GM19035 (cell line): Measurements from ENCODE around the gene SHROOM3.

Experiments used
- ATAC-seq: cut with Tn5 transposase; IDR thresholded peaks from one replicate; pipeline ENCODE4 v1.9.1; 2021; ENCODE audit not compliant: unreplicated experiment

SHROOM3 gene

DNA sequence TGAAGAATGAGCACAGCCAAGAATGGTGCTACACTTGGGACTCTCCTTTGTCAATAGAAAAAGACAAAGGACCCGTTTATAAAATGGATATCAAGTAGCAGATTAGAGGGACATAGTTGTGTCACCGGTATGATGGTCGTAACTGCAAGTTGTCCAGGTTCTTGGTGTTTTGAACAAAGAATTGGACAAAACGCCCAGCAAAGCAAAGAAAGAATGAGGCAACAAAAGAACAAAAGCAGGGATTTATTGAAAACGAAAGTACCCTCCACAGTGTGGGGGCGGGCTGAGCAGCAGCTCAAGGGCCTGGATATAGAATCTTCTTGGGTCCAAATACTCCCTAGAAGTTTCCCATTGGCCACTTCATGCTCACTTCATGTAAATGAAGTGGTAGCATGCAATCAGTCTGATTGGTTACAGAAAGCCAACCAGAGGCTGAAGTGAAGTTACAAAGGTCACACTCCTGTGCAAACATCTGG, 54.7 kb downstream of the SHROOM3 start:
- no peak for ATAC-seq

GRCh38 chr4:76492055-76492454, 57.0 kb downstream of the SHROOM3 start:
- ATAC-seq, result no peak

DNA sequence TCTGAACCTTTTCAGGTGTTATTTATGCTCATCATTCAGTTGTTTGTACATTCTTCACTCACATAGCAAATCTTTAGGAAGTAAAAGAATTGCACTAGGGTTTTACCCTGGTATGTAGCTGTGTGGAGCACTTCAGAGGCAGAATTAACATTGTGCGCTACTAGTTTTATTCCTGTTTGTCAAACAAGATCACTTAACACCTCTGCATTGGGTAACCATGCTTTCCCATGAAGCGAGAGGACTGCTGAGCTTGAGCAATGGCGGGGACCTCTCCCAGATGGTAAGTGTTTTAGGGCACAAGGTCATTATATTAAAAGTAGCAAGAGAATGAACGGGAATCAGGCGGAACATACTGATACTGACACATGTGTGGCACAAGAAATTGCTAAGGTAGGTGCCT, 59.2 kb downstream of the SHROOM3 start:
- no peak for ATAC-seq

- ATAC-seq, result no peak
These were observed 60.0 kb downstream of the SHROOM3 start for GRCh38 chr4:76494871-76495590.

GRCh38 chr4:76498550-76498949, 63.5 kb downstream of the SHROOM3 start:
- ATAC-seq, result no peak

DNA sequence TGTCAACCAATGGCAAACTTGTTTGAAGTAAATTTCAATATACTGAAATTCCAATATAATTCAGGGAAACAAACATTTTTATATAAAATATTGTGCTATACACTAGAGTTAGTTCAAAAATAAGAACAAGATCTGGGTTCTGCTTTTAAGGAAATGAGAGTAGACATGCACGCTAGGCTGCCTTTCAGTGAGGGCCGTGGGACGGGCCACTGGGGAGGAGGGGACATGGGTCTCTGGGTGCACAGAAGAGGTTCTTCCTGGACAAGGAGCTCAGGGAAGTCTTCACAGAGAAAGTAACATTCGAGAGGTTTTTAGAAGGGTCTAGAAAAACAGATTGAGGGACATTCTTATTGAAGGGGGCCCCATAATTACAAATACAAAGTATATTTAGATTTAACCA, 64.4 kb downstream of the SHROOM3 start:
- ATAC-seq, result peak; percentile 61

DNA sequence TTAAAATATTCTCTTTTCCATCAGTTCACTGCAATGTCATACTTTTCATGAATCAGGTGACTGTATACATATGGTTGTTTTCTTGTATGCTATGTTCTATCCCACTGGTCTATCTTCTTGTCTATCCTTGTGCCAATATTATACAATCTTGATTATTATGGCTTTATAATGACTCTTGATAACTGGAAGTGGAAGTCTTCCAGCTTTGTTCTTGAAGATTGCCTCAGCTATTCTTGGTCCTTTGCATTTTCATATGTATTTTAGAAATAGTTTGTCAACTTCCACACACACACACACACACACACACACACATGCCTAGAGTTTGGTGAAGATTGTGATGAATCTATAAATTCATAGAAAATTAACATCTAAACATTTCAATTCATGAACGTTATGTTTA, 67.9 kb downstream of the SHROOM3 start:
- ATAC-seq, result no peak

DNA sequence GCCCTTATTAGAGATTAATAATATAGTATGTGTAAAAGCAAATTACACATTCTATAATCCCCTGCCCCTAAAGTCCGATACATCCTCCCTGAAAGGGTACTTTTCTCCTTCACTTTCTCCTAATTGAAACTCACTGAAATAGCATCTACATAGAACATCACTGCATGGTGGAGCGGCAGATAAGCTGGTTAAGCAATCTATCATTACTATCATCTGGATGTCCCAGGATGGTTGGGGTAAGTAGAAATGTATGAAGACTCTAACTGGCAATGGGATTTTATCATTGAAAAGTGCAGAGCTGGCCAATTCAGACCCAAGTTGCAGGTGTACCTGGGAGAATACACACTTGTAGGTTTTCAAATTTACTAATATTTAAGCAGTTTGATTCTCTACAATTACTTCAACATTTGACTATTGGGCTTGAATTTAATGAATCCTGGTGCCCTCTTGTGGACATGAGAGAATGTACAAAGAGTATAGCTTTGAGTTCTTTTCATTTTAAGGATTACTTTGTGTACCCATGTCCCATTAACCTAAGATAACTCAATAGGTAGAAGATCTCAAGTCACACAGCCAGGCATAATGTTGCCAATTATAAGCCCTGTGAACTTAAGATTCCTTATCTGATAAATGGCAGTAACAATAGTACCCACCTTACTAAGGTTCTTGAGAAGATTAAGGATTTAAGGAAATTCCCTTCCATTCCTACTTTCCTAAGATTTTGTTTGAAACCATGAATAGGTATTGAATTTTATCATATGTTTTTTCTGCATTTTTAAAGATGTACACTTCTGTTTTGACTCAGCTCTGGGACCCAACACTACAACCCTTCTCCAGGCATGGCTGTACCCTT, 69.8 kb downstream of the SHROOM3 start:
- ATAC-seq, result no peak

DNA sequence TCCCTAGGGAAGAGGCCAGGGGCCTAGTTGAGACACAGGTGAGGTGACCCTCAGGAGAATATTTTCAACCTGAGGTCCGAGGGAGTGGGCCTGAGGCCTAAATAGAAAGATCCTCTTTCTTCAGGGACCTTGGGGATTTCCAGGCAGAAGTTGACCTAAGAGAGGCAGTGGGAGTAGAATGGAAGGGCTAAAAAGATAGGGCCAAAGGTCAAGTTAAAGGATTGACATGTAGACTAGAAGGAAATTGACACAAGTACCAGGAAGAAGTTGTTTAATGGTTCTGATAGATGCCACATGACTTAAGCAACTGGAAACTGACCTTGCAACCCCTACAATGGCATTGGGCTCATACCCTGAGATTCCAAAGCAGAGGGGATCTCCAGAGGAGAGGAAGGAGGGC, 76.9 kb downstream of the SHROOM3 start:
- ATAC-seq, result no peak

DNA sequence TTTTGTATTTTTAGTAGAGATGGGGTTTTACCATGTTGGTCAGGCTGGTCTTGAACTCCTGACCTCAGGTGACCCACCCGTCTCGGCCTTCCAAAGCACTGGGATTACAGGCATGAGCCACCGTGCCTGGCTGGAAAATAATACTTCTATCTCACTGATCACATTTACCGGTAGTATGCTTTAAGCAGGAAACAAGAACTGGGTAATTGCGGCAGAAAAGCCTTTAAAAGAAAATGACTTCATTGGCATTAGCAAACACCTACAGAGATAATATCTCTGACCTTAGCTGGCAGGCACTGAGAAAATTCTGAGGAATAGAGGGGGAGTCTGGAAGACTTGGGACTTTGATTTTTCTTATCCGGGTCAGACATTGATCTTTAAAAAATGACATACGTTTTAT, 78.5 kb downstream of the SHROOM3 start:
- no peak for ATAC-seq

DNA sequence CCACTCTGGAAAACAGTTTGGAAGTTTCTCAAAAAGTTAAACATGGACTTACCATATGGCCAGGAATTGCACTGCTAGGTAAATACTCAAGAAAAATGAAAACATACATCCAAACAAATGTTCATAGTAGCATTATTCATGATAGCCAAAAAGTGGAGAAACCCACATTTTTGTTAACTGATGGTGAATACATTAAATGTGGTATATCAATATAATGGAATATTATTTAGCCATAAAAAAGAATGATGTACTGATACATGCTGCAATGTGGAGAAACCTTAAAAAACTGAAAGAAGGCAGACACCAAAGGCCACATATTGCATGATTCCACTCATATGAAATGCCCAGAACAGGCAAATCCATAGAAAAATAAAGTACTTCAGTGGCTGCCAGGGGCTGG, 79.1 kb downstream of the SHROOM3 start:
- no peak for ATAC-seq

DNA sequence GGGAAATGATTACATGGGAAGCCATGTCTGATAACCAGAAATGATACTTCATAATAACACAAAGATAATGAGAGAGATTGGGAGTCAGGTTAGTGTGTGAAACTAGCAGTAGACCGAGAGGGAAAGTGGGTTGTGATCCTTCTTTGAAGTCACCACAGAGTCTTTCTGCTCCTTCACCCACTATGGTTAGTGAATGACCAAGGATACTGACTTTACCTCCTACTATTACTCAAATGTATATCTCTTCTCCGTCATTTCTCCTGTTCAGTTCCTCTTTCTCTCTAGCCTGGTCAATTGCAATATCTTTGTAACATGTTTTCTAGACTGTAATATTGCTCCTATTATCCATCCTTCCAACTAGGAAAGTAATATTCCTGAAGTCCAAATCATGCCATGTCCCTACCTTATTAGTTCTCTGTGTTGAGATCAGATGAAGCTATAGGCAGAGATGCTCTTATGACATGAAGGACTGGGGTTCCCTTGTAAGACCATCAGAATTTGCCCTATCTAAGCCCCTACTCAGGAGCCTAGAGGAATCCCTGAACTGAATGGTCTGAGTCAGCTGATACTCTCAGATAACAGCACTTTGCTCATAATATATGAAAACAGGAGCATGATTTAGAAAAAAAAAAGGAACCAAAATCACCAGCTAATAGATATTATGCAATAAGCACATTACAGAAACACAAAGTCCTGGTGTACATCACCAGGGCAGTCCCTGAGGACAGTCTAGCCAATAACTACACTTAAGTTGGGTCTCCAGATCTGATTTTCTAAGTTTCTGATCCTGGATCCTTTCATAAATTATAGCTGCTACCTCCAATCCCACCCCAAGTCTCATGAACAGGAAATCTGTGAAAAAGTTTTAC, 81.2 kb downstream of the SHROOM3 start:
- peak; percentile 79 for ATAC-seq

GRCh38 chr4:76518241-76518640, 83.2 kb downstream of the SHROOM3 start:
- ATAC-seq, result no peak

DNA sequence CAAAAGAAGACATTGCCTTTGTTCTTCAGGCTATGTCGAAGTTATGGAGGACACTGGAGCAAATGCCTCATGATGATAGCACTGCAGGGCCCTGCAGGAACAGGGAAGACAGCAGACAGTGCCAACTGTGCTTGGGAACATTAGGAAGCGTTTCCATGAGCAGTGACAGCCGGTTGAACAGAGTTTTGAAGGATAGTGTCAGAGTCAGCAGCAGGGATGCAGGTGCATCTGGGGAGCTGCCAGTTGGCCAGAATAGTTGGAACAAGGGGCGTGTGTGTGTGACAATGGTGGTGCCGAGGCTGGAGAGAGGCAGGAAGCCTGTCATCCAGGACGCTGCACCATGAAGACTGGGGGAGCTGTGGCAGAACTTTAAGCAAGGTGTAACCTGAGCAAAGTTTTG, 88.6 kb downstream of the SHROOM3 start:
- ATAC-seq, result no peak

GRCh38 chr4:76525751-76526150, 90.7 kb downstream of the SHROOM3 start:
- no peak for ATAC-seq

DNA sequence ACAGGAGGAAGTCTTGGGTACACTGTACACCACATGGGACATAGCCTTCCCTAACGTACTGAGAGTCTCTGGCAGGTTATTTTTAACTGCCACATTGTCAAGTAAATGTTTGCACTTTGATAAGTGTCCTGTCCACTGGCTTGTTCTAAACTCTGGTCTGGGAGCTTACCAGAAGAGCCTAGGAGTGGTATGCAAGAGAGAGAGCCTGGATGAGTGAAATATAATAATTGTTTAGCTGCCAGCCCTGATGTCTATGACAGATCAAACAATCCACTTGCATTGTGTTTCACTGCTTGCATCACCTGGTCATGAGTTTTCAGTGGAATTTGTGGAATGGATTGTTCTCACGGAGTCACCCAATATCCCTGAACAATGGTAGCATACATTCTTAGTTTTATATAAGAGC, 91.6 kb downstream of the SHROOM3 start:
- ATAC-seq, result no peak

- ATAC-seq, result no peak
These were observed 92.6 kb downstream of the SHROOM3 start for GRCh38 chr4:76527666-76528065.

DNA sequence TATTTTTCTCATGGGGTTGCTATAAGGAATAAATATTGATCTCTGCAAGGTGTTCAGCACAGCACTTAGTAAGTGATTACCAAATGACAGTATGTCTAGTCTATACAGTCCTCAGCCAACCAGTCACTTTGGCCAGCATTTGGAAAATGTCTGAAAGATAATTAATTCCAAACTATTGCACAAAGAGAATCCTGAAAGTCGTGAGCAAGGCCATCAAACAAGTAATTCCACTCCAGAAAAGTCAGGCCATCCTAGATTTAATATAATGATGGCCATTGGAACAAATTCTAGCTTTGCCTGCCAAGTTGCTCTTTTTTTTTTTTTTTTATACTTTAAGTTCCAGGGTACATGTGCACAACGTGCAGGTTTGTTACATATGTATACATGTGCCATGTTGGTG, 96.6 kb downstream of the SHROOM3 start:
- no peak for ATAC-seq

- no peak for ATAC-seq
These were observed 97.8 kb downstream of the SHROOM3 start for GRCh38 chr4:76532805-76533204.

DNA sequence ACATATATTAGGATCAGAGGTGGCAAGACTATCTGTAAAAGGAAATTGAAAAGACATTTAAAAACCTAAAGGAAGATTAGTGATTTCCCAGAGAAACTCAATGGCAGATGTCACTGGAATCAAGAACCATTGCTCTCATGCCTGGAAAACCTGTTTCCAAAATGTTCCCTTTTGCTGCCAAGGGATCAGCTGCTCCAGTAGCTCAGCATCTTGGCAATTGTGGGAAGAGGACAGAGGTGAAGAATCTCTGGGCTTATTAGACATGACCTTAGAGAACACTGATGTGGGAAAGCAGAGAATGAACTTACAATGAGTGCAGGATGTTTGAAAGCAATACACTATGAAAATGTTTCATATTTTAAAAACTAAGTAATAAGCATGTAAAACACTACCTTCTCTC, 98.3 kb downstream of the SHROOM3 start:
- ATAC-seq, result no peak

DNA sequence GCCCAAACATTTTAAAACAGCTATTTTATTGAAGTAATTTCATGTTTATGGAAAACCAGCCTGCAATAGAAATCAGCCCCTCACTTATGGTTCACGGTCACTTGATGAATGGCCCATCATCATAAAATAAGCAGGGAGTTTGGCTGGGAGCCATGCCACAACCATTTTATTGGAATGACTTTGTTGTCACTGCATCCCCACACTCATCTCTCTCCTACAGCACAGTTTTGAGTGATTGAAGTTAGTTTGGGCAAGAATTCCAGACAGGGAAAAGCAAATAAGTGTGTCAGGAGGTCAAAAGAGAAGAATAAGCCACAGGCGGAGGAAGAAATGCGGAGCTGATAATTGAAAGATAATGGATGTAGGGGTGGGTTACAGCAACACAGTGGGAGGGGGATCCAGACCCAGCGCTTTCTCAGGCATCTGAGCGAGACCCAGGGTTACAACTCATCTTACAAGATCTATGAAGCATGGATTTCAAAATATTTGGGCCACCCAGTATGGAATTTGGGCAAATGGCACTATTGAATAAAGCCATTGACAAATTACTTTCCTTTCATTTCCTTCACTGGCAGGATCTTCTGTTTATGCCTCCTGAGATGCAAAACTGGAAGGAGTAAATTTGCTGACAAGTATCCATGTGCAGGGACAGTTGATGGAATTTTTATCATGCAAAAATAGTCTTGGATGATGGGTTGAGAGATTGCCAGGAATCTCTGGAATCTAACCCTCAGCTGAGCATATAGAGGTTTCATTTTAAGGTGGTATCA, 100.8 kb downstream of the SHROOM3 start:
- no peak for ATAC-seq
